Left ventricle myocardium superior (tissue), 1 donor: ENCODE measurements around the gene DCTN3. TPM values are rescaled to one million over a fixed set of nuclear protein-coding genes. Genes with fewer than 3 reads are reported as not detected.

Source experiments
- ATAC-seq: fragments of 200-7000 bp; cut with Tn5 transposase; one replicate; pipeline ENCODE4 v1.9.1; 2020; ENCODE audit warnings: mild to moderate bottlenecking, moderate library complexity
- DNase-seq: peaks from one replicate; pipeline ENCODE4 v3.0.0-alpha.2; 2020
- intact Hi-C: fragments of 100-400 bp; cut with micrococcal nuclease; formaldehyde crosslinking; loops from one replicate; pipeline ENCODE4 v1.11.0; 2022
- total RNA-seq: library from RNA; stranded (reverse); fragmentation: NEBNext Ultra II Directional; extraction: Animal tissue kit (Norgen Biotek cat#: 25700); gene quantifications from one replicate; pipeline ENCODE4 v1.2.1, GENCODE V29; 2021
- donor health status: DM: no; HTN: yes; CAD: no; lungs with severe emphysema.

DCTN3 gene
- total RNA-seq, 1 donor from 2014 or later, result 139 TPM

DNA sequence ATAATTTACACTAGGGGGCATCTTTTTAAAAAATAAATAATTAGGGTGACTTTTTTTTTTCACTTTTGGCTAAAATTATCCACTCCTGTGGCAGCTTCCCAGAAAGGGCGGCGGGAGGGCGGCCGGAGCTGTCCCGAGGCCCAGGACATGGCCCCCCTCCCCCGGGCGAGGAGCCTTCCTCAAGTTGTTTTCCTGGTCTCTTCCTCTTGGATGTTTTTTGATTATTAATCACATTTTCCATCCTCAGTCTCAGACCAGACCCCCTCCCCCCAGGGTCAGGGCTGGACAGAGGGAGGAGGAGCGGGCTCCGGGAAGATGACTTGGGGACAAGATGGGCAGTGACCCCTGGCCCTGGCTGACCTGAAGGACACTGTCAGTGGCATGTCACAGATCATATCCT is 26.1 kb downstream of the DCTN3 start:
- no peak for ATAC-seq
- intact Hi-C loops, result no loop called here
- DNase-seq, result peak; percentile 68

DNA sequence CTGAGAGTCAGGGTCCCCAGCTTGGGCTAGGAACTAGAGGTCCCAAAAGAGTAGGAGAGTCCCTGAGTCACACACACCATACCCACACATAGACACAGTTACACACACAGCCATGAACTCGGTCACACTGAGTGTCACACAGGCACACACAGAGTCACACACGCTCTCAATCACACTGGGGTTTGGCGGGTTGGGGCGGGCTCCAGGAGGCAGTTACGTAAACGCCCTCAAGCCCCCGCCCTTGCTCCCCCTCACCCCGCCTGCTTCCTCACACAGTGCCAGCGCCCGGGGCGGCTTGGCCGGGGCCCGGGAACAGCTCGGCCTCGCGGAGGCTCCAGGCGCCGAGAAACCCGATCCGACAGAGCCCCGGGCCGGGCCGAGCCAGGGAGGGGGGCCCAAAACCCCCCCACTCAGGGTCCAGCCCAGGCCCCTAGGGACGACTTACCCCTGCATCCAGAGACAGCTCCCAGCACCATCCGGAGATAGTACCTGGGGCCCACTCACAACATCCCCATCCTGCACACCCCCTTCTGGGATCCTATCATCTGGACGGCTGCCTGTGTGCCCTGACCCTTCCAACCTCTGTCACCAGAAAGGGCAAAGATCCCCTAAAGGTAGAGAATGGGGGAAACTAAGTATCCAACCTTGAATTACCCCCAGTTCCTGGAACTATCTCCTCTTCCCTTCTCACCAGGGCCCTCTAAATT is 27.2 kb downstream of the DCTN3 start:
- ATAC-seq (peak; percentile 83), DNase-seq (peak; percentile 90)
- intact Hi-C loops, result no loop called here

DNA sequence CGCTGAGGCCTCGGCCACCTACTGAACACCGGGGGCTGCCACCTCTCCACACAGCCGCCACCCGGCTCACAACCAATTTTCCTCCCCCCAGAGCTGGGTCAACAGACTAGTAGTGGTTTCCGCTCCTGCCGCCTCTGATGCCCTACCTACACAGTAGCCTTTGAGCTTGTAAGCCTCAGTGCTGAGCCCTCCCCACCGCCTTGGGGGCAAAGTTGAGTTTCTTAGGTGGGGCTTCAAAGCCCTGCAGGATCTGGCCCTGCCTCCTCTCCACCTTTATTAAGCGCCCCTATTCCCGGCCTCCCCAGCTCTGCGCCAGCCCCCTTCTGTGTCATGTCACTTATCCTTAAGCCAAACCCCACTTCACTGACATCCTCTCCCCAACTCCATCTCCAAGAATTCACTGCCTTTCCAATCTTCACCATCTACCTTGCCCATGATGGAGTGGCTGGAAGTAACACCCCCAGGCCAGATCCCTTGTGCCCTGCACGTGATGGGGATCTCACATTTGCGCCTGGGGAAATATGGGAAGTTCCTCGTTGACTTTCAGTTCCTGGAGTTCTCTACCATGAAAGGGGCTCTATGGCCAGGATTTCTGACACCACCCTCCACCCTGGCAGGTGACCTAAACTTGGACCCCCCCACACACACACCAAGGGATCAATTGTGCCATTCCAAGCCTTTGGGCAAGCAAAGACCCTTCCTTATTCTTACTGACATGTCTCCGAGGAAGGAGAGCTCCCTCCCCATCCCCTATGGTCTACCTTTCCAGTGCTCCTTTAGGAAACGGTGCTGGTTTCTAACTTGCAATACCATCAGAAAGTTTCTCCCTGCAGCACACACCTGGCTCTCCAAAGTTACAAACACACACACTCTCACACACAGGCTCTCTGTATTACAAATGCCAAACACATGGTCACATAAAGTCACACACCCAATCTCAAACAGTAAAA is 28.1 kb downstream of the DCTN3 start:
- intact Hi-C loops, result no loop called here
- no peak for ATAC-seq
- DNase-seq, result no peak

DNA sequence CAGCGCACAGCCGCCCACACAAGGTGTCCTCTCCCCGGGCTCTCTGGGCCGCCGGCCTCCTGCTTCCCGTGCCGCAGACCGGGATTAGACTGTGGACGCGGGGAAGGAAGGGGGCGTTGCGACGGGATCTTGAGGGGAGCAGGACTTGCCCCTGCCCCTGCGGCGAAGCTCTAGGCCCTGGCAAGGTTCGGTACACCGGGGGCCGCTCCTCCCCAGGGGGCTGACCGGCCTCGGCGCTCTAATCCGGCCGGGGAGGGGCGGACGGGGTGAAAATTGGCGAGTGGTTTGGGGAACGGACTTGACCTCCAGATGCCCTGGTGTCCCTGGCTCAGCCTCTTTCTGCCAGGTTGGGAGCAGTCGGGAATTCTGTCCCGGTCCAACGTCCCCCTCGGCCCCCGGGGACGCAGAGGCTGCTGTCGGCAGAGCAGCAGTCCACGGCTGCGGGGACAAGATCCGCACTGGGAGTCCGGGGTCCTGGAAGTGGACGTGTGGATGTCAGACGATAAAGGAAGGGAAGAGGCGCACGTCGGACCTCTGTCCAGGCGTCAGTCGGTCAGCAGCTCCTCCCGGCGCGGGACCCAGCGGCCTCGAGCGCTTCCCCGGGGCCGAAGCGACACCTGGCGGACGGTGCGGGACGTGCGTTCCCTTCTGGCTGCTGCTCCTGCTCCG is 28.9 kb downstream of the DCTN3 start:
- intact Hi-C loops, result no loop called here
- peak; percentile 87 for ATAC-seq

DNA sequence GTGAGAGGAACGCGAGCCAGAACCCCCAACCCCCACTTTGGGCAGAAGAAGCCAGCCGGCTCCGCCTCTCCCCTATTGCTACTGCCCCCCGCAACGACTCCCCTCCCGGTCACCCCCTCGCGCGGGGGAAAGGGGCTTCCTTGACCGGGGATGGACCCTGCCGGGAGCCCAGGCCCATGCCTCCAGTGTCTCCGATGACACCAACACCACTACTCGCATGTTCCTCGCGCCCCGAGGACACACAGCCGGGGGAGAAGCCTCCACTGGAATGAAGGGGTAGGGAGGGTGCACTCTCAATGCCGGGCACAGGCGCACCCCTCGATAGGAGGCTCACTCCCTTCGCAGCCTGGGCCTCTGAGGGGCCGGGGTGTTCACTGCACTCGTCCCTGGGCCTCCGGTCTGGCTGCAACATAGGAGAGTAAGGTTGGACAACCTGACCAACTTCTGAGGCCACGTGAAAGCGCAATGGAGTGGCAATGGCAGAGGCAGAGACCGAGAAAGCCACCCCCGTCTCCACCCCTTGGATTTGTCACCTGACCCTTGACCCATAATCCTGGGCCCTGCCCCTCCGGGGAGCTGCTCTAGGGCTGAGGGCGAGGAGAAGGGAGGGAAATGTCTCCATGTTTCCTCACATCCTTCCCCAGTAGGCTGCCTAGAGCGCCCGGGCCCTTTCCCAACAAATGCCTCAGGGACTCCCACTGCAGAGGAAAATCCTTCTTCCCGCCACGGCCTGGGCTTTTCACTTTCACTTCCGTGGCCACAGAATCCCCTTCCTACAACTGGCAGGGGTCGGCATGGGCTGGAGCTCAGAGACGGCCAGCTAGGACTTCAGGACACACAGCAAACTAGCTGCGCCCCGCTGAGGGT is 29.7 kb downstream of the DCTN3 start:
- DNase-seq, result peak; percentile 58
- peak; percentile 12 for ATAC-seq
- intact Hi-C loops, result no loop called here

More for the DNA sequence above, 28.9 kb downstream of the DCTN3 start:
- DNase-seq, result peak; percentile 93

DNA sequence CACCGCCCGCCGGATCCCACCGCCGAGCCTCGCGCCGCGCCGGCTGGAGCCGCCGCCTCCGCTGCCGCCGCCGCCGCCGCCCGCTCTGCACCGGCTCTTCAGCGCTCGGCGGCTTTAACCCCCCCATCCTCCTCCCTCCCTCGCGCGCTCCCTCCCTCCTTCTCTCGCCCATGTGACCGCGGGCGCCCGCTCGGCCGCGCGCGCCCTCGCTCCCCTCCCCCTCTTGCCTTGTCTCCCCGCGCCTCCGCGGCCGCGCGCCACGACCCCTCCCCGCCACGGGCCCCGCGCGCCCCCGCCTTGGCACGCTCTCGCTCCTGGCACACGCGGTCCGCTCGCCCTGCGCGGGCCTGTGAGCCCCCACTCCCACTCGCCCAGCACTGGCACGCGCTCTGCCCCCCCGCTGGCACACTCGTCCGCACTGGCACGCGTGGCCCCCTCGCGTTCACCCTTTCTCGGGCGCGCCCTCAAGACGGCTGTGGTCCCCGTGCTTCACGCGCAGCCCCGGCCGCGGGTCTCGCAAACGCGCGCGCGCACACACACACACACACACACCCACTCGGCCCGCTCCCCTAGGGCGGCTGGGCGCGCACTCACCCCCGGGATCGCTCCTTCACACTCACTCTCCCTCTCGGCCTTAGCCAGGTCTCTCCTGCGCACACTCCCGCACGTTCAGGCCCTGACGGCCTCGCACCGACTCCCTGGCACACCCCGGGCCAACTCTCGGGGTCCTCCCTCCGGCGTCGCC is 30.5 kb downstream of the DCTN3 start, which contains the start of gene CNTFR:
Gene CNTFR, minus strand, starts transcription at position 89 of the 745 bp plus-strand sequence. CDS start 20,743 bp downstream, outside the sequence.
- intact Hi-C loops, result loop anchor here (5.0 kb wide), 1 partner anchor 43 kb away; no protein-coding TSS in a partner anchor
- peak; percentile 24 for ATAC-seq
- DNase-seq, result peak; percentile 64

DNA sequence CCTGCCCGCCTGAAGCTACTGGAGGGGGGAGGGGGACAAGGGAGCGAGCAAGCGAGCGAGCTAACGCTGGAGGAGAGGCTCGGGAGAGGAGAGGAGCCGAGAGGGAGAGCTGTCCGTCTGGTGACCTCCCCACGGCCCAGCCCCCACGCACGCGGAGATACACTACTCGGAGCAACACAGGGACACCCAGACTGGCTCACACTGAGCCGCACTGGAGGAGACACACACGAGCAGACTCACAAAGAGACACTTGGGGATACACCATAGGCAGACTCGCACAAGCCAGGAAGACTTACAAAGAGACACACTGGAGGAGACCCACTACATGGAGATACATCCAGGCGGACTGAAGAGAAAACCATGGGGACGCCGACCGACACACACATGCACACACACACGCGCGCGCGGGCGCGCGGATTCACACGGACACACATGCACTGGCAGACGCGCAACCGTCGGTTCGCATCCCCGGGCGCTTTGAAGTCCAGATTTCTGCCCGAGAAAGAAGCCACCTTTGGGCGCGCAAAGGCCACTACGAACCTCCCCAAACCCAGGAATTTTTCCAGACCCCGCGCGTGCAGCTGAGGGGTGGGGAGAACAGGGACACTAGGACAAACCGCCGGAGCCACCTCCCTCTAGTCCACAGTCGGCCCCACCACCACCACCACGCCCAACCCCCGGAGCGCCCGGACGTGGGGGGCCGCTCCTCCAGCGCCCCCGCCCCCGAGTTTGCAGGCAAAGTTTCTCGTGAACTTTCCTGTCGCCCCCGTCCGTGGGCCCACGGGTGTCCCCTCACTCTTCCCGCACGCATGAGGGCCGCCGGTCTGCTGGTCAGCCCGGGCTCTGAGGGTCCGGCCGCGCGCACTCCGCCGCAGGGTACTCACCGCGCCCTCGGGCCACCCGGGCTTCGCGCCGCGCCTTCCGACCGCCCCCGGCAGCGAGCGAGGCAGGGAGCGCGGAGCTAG is 31.3 kb downstream of the DCTN3 start:
- ATAC-seq (no peak), DNase-seq (peak; percentile 41)
- intact Hi-C loops, result loop anchor here (5.0 kb wide), 1 partner anchor 42 kb away; no protein-coding TSS in a partner anchor

DNA sequence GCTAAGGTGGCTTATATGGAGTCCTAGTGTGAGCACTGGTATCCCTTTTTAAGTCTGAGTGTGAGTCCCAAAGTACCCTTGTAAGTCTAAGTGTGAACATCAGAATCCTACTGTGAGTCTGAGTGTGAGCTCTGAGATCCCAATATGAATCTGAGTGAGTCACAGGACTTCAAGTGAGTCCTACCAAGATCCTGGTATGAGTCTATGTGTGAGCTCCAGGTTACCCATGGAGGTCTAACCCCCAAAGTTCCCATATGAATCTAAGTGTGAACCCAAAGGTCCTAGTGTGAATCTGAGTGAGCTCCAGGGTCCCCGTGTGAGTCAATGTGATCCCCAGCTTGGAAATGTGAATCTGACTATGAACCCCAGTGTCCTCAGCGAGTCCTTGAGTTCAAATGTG is 33.0 kb downstream of the DCTN3 start:
- intact Hi-C loops, result loop anchor here (5.0 kb wide), 1 partner anchor 40 kb away; no protein-coding TSS in a partner anchor
- ATAC-seq, result no peak
- DNase-seq, result no peak

DNA sequence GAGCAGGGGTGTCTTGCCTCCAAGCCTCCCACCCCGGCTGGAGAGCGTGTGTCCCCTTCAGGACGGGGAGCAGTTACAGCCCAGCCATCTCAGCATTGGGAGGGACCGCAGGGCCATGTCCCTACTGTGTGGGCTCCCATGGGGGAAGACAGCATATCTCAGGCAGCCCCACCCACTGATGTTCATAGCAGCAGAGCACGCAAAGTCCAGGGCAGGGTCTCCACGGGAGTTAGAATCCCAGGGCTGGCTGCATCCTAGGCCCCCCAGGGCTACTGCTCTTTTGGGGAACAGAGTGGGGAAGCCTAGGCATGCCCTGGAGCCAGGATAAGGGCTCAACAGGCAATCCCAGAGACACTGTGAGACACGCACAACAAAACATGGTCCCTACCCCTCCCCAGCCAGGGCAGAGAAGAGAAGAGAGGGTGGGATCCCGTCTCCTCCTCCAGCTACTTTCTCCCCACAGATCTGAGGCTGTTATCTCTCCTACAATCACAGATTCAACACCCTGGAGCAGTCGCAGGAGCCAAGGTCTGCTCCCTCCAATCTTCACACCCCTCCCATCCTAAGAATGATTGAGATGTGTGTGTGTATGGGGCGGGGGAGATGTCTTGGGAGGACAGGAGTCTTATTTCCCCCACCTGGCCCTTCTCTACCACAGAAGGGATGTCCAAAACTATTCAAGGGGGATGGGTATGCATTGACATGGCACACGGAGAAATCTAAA is 34.2 kb downstream of the DCTN3 start:
- ATAC-seq, result no peak
- intact Hi-C loops, result loop anchor here (5.0 kb wide), 1 partner anchor 39 kb away; no protein-coding TSS in a partner anchor
- DNase-seq, result no peak

DNA sequence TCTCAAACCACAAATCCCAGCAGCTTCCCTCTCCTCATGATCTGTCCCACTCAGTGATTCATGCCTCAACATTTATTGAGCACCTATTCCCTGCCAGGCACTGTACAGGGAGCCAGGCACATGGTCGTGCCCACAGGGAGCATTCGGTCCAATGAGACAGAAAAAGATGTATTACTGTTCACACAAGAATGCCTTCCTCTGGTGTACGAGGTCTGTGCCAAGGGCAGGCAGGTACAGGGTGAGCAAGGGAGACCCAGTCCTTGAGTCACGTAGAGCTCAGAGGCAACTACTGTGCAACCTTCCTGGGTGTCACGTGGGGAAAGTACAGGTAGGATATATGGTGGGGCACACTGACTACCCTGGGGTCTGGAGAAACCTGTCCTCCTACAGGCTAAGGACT is 35.3 kb downstream of the DCTN3 start:
- DNase-seq, result no peak
- intact Hi-C loops, result loop anchor here (5.0 kb wide), 1 partner anchor 38 kb away; no protein-coding TSS in a partner anchor
- ATAC-seq, result no peak

DNA sequence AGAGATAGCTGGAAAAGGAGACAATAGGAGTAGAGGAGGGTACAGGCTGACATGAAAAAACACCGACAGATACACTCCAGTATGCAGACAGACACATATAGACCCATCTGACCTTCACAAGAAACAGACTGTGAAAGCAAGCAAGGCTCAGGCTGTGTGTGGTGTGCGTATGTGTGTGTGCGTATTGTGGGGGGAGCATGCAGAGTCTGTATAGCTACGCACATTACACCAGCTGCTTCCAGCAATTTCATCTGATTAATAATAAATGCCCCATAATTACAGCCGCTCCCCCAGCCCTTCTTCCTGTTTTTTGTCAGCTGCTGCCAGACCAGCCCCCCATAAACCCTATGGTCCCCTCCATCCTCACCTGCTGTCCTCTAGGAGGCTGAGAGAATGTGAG is 37.5 kb downstream of the DCTN3 start:
- DNase-seq (no peak), ATAC-seq (no peak)
- intact Hi-C loops, result no loop called here

DNA sequence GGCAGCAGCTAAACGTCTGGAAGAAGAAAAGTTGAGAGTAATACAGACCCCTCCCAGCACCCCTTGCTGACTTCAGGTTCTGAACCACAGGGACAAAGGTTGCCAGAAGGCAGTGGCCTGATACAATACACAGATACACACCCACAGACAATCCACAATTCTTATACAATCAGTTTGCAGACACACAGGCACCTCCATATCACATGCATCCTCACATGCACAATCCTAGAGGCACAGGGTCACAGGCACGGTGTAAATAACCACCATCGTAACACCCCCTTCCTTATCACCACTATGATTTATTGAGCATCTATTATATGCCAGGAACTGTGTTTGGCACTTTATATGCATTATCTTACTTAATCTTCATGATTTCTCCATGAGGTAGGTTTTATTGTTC is 39.0 kb downstream of the DCTN3 start:
- intact Hi-C loops, result no loop called here
- DNase-seq (no peak), ATAC-seq (no peak)

DNA sequence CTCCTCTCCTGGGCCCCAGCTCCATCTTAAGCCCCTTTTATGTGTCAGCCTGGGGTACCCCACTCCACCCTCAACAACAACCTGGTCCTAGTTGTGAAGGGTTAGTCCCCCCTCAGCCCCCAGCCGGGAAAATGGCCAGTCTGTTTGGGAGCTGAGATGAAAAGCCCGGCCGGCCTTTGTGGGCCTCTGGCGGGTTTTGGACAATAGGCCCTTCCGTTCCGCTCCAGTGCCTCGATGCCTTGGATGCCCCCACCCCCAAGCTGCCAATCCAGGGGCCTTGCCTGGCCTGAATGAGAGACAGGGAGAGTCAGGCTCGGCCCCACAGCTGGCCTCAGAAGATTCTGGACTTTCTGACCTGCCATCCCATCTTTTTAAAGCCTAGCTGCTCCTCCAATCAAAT is 39.9 kb downstream of the DCTN3 start:
- intact Hi-C loops, result no loop called here
- ATAC-seq, result no peak
- DNase-seq, result no peak

DNA sequence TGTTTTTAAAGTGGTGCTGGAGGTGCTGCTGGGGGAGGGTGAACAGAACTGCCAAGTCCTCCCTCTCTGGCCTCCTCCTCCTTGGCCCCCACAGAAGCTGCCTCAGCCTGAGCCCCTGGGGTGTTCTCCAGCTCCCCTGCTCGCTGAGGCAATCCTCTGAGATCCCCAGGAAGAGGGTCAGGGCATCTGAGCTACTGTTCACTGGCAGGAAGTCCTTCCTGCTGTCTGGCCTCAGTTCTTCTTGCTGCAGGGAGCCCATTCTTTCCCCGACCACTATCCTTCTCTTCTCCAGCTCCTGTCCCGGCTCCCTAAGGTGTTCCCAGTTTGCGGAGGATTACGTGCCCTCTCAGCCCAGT is 40.5 kb downstream of the DCTN3 start:
- intact Hi-C loops, result no loop called here
- ATAC-seq (no peak), DNase-seq (no peak)

DNA sequence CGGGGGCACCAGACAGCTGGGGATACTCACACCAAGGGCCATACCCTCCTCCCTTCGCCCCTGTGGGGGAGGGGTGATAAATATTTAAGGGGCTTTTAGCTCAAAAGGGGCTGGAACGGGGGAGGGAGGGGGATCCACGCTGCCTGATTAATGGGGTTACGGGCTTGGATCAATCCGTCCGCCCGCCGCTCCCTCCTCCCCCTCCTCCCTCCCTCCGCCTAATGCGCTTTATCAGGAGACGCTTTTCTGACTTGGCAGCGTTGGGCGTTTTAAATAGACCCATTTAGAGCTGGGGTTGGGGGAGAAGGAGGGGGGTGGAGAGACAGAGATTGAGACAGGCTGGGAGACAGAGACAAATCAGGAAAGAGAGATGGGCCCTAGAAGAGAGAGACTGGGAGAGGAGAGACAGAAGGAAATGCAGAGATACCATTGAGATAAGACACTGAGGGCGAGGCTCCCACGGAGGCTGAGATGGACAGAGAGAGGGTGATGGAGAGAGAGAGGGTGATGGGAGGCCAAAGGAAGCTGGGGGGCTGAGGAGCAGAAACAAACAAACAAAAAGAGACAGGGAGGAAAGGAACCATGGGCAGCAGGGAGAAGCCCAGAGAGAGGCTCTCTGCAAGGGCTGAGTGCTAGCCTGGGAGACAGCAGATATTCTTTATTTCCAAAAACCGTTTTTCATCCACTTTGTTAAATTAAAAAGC is 41.0 kb downstream of the DCTN3 start:
- ATAC-seq (peak; percentile 82), DNase-seq (no peak)
- intact Hi-C loops, result no loop called here
